GM21723 (cell line): ENCODE data around the gene TMEM258.

Experiments
- ATAC-seq: cut with Tn5 transposase; IDR thresholded peaks from one replicate; pipeline ENCODE4 v1.9.1; 2021; ENCODE audit warnings: mild to moderate bottlenecking, moderate library complexity; ENCODE audit not compliant: unreplicated experiment

TMEM258 gene

DNA sequence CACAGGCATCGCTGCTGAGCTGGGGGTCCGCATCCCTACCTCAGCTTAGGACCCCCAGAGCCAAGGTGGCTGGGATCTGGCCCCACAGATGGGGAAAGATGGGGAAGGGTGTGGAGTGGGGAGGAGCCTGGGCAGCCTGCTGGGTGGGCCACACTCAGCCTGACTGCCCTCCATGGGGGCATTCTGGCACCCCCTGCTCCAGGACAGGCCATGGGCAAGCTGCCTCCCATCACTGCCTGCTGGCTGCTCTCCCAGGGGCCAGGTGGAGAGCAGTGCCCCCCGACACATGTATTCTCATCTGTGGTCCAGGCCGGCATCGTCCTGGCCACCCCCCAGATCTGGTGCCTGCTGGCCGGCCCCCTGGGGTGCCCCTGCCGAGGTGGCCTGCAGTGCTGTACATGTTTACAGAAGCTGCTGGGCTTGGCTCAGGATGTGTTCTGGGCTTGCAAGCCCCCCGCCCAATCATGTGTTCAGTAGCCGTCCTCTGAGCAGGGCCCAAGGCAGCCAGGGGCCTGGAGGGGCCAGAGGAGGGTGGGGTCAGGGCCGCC lies 47.7 kb downstream of the TMEM258 start:
- no peak for ATAC-seq

DNA sequence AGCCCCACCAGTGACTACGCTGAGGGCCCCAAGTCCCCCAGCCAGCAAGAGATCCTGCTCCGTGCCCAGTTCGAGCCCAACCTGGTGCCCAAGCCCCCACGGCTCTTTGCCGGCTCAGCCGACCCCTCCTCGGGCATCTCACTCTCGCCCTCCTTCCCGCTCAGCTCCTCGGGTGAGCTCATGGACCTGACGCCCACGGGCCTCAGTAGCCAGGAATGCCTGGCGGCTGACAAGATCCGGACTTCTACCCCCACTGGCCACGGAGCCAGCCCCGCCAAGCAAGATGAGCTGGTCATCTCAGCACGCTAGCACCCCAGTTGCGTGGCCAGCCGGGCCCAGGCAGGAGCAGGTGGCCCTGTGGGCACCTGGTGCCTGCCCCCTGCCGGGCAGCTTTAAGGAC lies 48.2 kb downstream of the TMEM258 start:
- no peak for ATAC-seq

DNA sequence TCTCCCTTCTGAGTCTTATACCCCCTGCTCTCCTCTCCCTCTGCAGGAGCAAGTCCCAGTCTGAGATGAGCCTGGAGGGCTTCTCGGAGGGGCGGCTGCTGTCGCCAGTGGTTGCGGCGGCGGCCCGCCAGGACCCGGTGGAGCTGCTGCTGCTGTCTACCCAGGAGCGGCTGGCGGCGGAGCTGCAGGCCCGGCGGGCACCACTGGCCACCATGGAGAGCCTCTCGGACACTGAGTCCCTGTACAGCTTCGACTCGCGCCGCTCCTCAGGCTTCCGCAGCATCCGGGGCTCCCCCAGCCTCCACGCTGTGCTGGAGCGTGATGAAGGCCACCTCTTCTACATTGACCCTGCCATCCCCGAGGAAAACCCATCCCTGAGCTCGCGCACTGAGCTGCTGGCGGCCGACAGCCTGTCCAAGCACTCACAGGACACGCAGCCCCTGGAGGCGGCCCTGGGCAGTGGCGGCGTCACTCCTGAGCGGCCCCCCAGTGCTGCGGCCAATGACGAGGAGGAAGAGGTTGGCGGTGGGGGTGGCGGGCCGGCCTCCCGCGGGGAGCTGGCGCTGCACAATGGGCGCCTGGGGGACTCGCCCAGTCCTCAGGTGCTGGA lies 48.8 kb downstream of the TMEM258 start:
- ATAC-seq: no peak

DNA sequence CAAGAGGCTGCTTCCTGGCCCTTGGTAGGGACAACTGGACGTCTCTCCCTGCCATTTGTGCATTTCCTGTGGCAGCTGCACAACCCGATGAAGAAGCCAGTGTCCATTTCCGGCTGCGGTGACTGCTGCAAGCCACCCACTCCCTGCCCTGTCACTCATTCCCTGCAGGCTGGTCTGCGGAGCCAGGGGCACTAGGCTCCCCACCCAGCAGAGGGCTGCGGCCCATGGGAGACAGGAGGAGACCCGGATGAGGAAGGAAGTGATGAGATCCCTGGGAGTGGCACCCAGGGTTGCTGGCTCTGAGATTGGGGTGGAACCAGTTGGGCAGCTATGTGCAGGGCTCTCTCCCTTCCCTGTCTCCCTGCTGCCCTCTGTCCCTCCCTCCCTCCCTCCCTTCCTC lies 50.0 kb downstream of the TMEM258 start:
- ATAC-seq: no peak

DNA sequence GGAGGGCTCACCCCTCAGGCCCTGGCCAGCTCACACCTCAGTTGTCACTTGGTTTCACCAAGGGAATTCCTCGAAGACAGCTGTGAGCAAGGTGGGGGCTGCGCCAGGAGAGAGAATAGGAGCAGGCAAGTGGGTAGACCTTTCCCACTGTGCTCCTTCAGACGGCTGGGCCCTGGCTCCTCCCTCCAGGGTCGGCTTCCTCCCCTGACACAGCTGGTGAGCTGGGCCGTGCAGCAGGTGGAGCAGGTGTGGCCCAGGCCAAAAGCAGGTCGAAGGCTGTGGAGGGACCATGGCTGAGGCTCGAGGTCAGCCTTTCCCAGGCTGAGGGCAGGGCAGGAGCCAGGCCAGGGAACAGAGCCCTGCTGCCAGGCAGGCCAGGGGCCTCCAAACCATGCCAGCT lies 52.4 kb downstream of the TMEM258 start:
- no peak for ATAC-seq

DNA sequence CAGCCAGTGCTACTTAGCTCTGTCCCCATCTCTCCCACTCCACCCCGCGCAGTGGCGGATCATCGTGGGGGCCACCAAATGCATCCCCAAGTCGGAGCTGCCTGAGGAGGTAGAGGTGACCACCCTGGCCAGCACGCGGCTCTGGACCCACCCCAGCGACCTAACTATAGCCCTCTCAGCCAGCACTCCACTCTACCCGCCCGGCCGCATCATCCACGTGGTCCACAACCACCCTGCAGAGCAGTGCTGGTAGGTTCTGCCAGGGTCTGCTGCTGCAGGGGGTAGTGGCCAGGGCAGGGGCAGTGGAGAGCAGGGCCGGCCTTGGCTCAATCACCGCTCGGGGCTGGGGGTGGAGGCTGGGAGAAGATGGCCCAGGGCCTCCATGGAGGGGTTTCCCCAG lies 53.0 kb downstream of the TMEM258 start:
- no peak for ATAC-seq
